HG03066 (cell line): ENCODE results near the gene FUT8.

Source experiments
- ATAC-seq: cut with Tn5 transposase; IDR thresholded peaks from one replicate; pipeline ENCODE4 v1.9.1; 2021; ENCODE audit warnings: low read depth; ENCODE audit not compliant: unreplicated experiment

The FUT8 gene

GRCh38 chr14:65549429-65549828 lies 136.9 kb downstream of the FUT8 start:
- no peak for ATAC-seq

- ATAC-seq, result no peak
These were observed 138.5 kb downstream of the FUT8 start for GRCh38 chr14:65550779-65551643.

DNA sequence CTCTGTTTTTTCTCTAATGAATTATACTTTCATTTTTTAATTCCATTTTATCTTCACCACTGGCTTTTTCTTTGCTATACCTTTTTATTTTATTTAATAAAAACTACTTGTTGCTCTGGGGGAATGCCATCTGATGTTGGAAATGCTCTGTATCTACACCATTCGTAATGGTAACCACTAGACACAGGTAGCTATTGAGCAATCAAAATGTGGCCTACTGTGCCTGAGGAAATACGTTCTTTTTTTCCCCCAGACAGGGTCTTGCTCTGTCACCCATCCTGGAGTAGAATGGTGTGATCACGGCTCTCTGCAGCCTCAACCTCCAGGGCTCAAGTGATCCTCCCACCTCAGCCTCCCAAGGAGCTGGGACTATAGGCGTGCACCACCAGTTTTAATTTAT lies 140.2 kb downstream of the FUT8 start:
- no peak for ATAC-seq

DNA sequence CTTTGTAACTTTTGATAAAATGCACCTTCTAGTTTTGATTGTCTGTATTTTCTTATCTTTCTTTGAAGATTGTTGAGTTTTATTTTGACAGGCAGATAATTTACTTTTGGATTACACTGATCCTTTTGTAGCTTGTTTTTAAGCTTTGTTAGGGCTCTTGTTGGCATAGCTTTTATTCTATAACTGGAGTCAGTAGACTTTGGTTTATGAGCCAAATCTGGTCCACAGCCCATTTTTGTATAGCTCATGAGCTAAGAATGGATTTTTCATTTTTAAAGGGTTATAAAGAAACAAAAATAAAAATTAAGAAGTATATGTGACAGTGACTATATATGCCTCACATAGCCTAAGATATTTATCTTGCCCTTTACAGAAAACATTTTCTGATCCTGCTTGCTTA lies 142.3 kb downstream of the FUT8 start:
- no peak for ATAC-seq

DNA sequence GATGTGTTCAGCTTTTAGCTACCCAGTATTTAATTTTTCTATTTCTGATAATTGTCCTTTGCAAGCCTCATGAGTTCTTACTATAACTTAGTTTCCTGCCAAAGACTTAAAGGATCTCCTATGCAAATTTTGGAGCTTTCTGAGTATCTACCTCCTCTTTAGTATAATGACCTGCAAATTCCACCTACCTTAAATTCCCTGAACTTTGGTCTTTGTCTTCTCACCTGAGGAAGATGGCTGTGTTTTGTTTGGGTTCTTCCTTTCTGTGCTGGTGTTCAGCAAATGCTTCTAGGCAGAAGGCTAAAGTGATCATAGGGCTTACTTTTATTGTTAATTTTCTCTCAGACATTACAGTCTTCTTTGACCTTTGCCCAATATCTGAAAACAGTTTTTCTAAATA lies 142.8 kb downstream of the FUT8 start:
- ATAC-seq, result no peak

GRCh38 chr14:65558363-65558762 lies 145.8 kb downstream of the FUT8 start:
- no peak for ATAC-seq

DNA sequence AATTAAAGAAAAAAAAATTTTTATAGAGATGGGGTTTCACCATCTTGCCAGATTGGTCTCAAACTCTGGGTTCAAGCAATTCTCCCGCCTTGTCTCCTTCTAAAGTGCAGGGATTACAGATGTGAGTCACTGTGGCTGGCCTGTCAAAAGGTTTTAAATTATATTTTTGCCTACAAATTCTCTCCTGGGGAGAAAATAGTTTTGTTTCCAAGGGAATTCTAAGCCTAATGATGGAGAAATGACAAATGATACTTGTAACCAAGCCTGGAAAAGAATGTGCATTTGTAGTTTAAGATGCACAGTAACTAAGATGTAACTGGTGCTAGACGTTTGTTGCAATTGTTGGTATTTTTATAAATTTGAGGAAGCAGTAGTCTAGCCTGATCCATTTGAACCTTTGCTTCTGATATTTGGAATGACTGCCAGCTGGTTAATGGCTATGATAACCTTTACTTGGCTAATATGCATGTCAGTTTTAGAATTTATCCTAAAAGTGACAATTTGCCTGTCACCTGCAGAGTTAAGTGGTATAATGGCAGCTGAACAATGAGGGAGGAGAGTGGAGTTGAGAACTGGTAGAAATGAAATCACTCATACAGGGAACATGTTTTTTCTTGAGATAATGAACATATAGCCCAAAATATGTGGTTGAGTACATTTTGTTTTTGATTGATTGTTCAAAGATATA lies 148.0 kb downstream of the FUT8 start:
- no peak for ATAC-seq

DNA sequence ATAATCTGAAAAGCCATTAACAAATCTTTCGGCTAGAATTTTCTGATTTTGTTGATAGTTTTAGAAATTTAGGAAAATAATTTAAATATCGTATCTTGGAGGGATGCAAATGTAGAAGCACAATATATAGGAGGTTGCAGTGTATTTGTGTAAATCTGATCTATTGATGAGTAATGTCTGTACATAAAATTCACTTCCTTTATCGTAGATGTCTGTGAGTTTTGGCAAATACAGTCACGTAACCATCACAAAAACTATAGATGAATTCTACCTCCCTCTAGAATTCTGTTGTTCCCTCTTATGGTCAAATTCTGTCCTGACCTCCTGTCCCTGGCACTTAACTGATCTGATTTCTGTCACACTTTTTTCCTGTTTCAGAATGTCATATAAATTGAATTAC lies 151.8 kb downstream of the FUT8 start:
- no peak for ATAC-seq

DNA sequence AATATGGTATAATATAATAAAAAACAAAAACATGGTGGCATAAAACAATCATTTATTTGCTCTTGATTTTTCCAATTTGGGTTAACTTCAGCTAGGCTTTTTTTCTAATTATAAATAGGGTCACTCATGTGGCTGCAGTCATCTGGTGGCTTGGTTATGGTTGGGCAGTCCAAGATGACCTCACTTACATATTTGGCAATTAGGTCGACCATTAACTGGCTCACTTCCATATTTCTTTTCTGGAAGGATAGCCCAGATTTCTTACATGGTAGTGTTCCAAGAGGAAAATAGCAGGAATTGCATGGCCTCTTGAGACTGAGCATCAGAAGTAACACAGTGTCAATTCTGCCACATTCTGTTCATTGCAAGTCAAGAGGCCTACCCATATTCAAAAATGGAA lies 153.4 kb downstream of the FUT8 start:
- ATAC-seq, result no peak

- ATAC-seq, result no peak
These were observed 154.4 kb downstream of the FUT8 start for GRCh38 chr14:65566820-65567522.

DNA sequence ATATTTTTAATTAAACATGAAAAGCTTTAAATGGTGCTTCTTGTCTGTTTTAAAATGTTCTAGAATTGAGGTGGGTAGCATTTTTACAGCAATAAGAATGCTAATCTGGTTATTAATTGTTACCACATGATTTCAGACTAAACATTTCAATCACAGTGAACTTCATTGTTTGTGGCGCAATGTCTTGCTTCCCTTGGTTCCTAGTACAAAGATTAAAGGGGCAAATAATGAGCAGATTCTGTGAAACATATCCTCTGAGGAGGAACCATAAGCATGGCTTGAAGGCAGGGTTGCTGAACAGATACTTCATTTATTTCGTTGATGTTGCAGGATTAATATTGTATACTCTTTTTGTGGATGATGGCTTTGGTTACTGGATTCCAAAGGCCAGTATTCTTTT lies 162.1 kb downstream of the FUT8 start:
- ATAC-seq, result no peak

- no peak for ATAC-seq
These were observed 162.9 kb downstream of the FUT8 start for GRCh38 chr14:65575389-65575788.

- no peak for ATAC-seq
These were observed 168.4 kb downstream of the FUT8 start for GRCh38 chr14:65580973-65581372.

- no peak for ATAC-seq
These were observed 168.8 kb downstream of the FUT8 start for GRCh38 chr14:65581378-65581777.

GRCh38 chr14:65581799-65582198 lies 169.3 kb downstream of the FUT8 start:
- no peak for ATAC-seq

- no peak for ATAC-seq
These were observed 172.7 kb downstream of the FUT8 start for GRCh38 chr14:65585216-65585615.

DNA sequence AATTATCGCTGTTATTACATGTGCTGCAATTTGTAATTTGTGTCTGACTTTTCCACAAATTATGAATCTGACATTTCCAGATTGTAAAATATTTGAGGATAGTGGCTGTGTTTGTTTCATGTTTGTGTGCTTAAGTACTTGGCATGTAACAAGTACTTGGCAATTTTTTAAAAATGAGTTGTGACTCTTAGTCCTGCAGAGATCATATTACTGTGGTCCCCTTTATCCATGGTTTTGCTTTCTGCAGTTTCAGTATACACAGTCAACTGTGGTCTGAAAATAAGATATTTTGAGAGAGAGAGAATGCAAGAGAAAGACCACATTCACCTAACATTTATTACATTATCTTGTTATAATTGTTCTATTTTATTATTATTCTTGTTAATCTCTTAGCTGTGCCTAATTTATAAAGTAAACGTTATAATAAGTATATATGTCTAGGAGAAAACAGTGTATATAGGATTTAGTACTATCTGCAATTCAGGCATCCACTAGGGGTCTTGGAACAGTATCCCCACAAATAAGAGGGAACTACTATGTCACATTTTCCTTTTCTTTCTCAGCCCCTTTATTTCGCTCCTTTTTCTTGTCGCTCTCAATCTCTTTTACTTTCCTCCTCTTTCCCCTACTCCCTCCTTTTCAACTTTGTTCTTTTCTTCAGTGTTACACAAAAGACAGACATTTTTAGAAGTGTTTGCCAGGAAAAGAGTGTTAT lies 176.1 kb downstream of the FUT8 start:
- ATAC-seq, result no peak

- no peak for ATAC-seq
These were observed 181.8 kb downstream of the FUT8 start for GRCh38 chr14:65594153-65594881.

DNA sequence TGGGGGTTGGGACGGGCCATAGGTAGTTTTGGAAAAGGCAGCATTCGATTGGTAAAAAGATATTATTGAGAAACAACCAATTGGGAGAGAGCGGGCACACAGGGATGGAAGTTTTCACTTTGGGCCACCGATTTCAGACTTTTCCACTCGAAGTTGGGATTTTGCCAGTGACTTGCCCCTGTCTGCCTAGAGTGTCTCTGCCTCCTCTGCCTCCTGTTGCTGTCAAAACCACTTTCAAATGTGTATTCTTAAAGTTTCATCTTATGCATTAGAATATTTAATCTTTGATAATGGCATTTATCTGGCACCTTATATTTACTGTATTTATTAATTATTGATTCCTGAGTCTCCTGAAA lies 182.3 kb downstream of the FUT8 start:
- no peak for ATAC-seq

- ATAC-seq, result no peak
These were observed 186.8 kb downstream of the FUT8 start for GRCh38 chr14:65599375-65599774.
